GM12878 (cell line): Measurements from ENCODE around the gene CNTN6.

ENCODE experiments used
- FOXK2 ChIP-seq: fragments of 450-650 bp; IDR thresholded peaks from 2 replicates; pipeline ENCODE4 v1.6.1; 2017; ENCODE audit warnings: mild to moderate bottlenecking, moderate library complexity
- HDAC6 ChIP-seq: fragments of 200-600 bp; sonication (generic); IDR thresholded peaks from one replicate; pipeline ENCODE4 v1.8.0; 2017; ENCODE audit warnings: antibody characterized with exemption; ENCODE audit not compliant: unreplicated experiment
- TF ChIP-seq, protein P1 (sequence below): IDR thresholded peaks from 2 replicates; pipeline ENCODE4 v1.6.1; 2011; ENCODE audit warnings: low read depth, low read length, improper control_type of control experiment, borderline replicate concordance

DNA sequence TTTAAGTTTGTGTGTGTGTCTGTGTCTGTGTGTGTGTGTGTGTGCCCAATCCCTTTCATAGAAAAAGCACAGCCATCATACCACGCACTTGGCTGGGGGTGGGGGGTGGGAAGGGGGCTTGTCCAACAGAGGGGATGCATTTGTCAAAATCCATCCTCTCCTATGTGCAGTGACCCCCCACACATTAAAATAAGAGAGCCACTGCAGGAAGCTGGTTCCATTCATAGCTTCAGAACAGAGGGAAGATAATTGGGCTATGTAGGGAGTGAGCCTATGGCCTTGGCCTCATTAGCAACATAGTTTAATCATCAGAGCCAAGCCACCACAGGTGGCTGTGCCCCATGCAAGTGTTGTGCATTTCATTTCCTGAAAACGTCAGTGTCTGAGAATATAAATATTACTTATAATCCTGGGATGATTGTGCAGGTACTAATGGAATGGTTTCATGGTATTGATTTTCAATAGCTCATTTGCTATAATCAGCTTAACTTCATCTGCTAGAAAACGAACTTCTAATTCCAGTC lies 330.8 kb downstream of the CNTN6 start:
- TF ChIP-seq FOXK2 (no peak), HDAC6 (no peak)
- TF ChIP-seq, protein P1, sequence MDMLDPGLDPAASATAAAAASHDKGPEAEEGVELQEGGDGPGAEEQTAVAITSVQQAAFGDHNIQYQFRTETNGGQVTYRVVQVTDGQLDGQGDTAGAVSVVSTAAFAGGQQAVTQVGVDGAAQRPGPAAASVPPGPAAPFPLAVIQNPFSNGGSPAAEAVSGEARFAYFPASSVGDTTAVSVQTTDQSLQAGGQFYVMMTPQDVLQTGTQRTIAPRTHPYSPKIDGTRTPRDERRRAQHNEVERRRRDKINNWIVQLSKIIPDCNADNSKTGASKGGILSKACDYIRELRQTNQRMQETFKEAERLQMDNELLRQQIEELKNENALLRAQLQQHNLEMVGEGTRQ, result no peak
